GM19193 (cell line): ENCODE measurements around the gene CDH4.

ENCODE experiments used
- POLR2A ChIP-seq: IDR thresholded peaks from 4 replicates; pipeline ENCODE4 v1.6.1; 2011; ENCODE audit not compliant: insufficient read depth, insufficient read length; ENCODE audit errors: extremely low read depth

Gene CDH4

DNA sequence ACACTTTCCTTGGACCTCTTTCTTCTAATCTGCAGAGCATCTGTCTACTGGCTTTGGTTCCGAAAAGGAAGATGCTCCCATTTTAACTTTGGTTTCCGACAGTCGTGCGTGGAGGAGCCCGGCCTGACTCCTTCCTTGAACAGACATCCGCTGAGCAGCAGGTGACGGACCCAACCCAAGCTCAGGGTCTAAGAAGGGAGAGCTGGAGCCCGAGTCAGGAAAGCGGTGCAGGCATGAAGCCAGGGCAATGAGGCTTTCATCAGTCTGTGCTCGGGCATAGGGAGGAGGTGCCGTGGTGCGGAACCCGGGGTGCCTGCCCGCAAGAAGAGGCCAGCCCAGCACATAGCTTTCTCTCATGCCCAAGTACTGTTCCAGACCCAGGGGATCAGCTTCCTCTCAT is 109.4 kb downstream of the CDH4 start:
- no peak for TF ChIP-seq POLR2A

DNA sequence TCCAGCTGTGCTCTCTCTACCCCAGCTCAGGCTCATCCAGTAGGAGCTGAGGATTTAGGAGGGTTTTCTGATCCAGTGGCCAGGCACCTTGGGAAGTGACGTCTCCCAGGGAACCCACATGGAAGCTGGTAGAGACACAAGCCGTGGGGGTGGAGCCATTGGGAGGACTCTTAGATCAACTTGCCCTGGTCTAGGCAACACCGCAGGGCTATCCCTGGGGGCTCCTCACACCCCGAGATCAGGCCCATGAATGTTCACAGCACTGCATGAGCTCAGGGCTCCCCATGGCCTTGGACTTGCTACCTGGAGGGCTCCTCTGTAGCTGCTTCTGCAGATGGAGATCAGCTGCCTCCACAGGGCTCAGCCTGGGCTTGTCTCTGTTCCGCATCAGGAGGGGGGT is 112.1 kb downstream of the CDH4 start:
- no peak for TF ChIP-seq POLR2A

GRCh38 chr20:61366914-61367313 is 114.9 kb downstream of the CDH4 start:
- no peak for TF ChIP-seq POLR2A

GRCh38 chr20:61369731-61370520 is 117.9 kb downstream of the CDH4 start:
- no peak for TF ChIP-seq POLR2A

- no peak for TF ChIP-seq POLR2A
These were observed 118.8 kb downstream of the CDH4 start for GRCh38 chr20:61370841-61371303.

GRCh38 chr20:61371501-61372136 is 119.6 kb downstream of the CDH4 start:
- no peak for TF ChIP-seq POLR2A

GRCh38 chr20:61372137-61373054 is 120.3 kb downstream of the CDH4 start:
- TF ChIP-seq POLR2A = no peak

GRCh38 chr20:61373055-61373399 is 121.0 kb downstream of the CDH4 start:
- no peak for TF ChIP-seq POLR2A

- TF ChIP-seq POLR2A = no peak
These were observed 122.0 kb downstream of the CDH4 start for GRCh38 chr20:61373956-61374545.

DNA sequence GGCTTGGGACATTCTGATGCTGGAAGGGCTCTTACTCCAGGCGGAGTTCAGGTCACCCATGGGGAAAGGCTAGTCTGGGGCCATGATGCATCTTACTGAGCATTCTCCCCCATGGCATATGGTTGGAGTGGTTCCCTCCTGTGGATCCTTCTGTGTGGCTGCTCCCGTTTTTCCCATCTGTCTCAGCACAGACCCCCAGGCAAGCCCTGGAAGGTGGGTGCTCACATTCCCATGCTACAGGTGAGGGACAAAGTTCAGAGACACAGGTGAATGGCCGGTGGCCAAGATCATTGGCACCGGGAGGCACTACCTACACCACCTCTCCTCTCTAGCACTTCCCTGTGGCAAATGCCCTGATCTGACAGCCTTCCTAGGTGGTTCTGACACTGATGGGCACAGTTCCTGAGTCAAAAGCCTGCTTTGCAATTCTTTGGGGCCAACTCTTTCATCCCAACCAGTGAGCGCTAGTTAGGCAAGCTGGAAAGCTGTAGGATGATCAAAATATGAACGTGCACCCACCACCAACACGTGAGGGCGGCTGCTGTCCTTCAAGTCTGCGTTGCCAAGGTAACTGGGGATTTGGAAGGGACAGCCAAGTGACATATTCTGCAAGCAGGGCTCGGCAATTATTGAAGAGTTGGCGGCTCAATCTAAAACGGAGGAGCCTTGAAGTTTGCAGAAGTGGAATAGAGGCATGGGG is 124.6 kb downstream of the CDH4 start:
- TF ChIP-seq POLR2A = no peak

GRCh38 chr20:61378694-61379355 is 126.8 kb downstream of the CDH4 start:
- TF ChIP-seq POLR2A = no peak

DNA sequence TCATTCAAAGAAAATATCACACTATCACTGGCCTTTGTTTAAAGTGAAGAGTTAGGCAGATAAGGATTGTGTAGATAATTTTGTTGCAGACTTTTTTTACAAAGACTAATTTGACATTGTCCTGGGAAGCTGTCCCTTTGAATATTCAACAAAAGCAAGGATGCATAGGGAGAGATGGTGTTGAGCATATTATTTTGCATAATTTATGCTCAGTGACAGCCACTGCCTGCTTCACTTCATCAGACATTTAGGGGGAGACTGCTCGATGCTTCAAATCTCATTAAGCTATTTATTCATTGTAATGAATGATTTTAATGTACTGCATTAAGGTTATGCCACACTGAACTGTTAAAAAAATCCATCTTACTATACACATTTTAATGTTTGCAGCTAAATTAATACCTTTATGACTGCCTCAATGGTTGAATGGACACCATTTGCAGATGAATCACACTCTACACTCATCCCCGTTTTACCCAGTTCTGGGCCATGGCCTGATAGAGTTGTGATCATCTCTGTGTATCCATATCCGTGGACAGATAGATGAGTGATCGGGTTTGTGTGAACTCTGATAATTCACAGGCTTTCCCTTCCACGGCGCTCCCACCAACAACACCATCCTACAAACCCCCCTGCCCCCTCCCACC is 128.0 kb downstream of the CDH4 start:
- TF ChIP-seq POLR2A = no peak

GRCh38 chr20:61380545-61380915 is 128.5 kb downstream of the CDH4 start:
- no peak for TF ChIP-seq POLR2A
